Activated CD4-positive, alpha-beta T cell treated with anti-CD3 and anti-CD28 coated beads, Interleukin-2, amount 50 U/mL, for 24 hours (primary cell): ENCODE measurements around the gene SHF.
"Not testable (repeated sequence)": the region's sequence is repeated elsewhere in the genome, so short reads cannot be mapped to it uniquely, and the experiment has no call there.

ENCODE experiments used
- DNase-seq, 2 donors: peaks; one replicate each; pipeline ENCODE4 v3.0.0-alpha.2; 2020; ENCODE audit warnings: low read depth in 1 of 2, low spot score in 1 of 2

Gene SHF

GRCh38 chr15:45187894-45188830 is at the start of gene SHF:
SHF (minus strand) TSS chr15:45187966; CDS start chr15:45187951, 15 bp downstream.
- DNase-seq: peak; percentile 68 to 80

GRCh38 chr15:45236806-45237205 is 49.0 kb upstream of the SHF start:
- DNase-seq: not testable (repeated sequence)

- no peak for DNase-seq
These were observed 46.9 kb upstream of the SHF start for GRCh38 chr15:45234562-45235235.

GRCh38 chr15:45231864-45232562 is 44.2 kb upstream of the SHF start:
- DNase-seq: no peak

- no peak for DNase-seq
These were observed 43.4 kb upstream of the SHF start for GRCh38 chr15:45231132-45231531.

- DNase-seq: no peak
These were observed 42.6 kb upstream of the SHF start for GRCh38 chr15:45230245-45230965.

GRCh38 chr15:45228931-45229330 is 41.2 kb upstream of the SHF start:
- DNase-seq: no peak

GRCh38 chr15:45225506-45226273 is 37.9 kb upstream of the SHF start:
- no peak for DNase-seq

- DNase-seq: no peak
These were observed 37.0 kb upstream of the SHF start for GRCh38 chr15:45224621-45225217.

GRCh38 chr15:45221967-45222366 is 34.2 kb upstream of the SHF start:
- no peak for DNase-seq

- no peak for DNase-seq
These were observed 33.4 kb upstream of the SHF start for GRCh38 chr15:45221053-45221599.

GRCh38 chr15:45212493-45212892 is 24.7 kb upstream of the SHF start:
- DNase-seq: no peak

GRCh38 chr15:45205192-45205591 is 17.4 kb upstream of the SHF start:
- peak in 1 of 2 donors; percentile 47 for DNase-seq

- no peak for DNase-seq
These were observed 15.4 kb upstream of the SHF start for GRCh38 chr15:45203182-45203581.

GRCh38 chr15:45201869-45202268 is 14.1 kb upstream of the SHF start:
- DNase-seq: no peak

- no peak for DNase-seq
These were observed 13.7 kb upstream of the SHF start for GRCh38 chr15:45201557-45201859.

- DNase-seq: peak; percentile 81 to 86
These were observed 13.2 kb upstream of the SHF start for GRCh38 chr15:45200799-45201556.

GRCh38 chr15:45200001-45200798 is 12.4 kb upstream of the SHF start:
- peak; percentile 97 to 99 for DNase-seq
